Keratinocyte (primary cell): ENCODE results near the gene WDR35.

Source experiments
- EZH2 ChIP-seq: IDR thresholded peaks from one replicate; pipeline ENCODE4 v1.6.1; 2012; ENCODE audit warnings: inconsistent platforms, mild to moderate bottlenecking, low read length, moderate library complexity
- TF ChIP-seq, protein P1 (sequence below), 3 experiments: IDR thresholded peaks in 1 of 3; conservative IDR thresholded peaks in 1 of 3; optimal IDR thresholded peaks in 1 of 3; 2 replicates in 2 of 3; 3 replicates in 1 of 3; pipeline versions ENCODE3 to v1.5.1; 2011; ENCODE audit warnings: low read length in 3 of 3, mild to moderate bottlenecking in 3 of 3, moderate library complexity in 2 of 3, control low read depth in 1 of 3, inconsistent platforms in 1 of 3; ENCODE audit not compliant: insufficient read depth in 2 of 3; ENCODE audit errors: extremely low read depth in 1 of 3

DNA sequence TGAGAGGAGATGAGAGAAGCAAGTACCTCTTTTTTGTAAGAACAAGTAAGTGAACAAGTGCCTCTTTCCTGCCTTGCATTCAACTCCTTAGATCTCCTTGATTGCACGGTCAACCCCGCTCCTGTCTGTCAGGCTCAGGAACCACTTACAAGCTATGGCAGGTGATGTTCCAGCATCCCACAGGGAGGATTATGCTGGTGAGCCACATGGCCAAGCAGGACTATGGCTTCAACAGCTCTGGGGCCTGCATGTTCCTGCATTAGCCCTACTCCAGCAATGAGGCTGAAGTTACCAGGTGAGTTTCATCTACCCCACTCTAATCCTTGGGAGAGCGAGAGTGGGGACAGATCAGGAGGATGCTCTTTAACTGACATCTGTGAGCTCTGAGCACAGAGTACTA lies 117.6 kb downstream of the WDR35 start:
- TF ChIP-seq, protein P1, sequence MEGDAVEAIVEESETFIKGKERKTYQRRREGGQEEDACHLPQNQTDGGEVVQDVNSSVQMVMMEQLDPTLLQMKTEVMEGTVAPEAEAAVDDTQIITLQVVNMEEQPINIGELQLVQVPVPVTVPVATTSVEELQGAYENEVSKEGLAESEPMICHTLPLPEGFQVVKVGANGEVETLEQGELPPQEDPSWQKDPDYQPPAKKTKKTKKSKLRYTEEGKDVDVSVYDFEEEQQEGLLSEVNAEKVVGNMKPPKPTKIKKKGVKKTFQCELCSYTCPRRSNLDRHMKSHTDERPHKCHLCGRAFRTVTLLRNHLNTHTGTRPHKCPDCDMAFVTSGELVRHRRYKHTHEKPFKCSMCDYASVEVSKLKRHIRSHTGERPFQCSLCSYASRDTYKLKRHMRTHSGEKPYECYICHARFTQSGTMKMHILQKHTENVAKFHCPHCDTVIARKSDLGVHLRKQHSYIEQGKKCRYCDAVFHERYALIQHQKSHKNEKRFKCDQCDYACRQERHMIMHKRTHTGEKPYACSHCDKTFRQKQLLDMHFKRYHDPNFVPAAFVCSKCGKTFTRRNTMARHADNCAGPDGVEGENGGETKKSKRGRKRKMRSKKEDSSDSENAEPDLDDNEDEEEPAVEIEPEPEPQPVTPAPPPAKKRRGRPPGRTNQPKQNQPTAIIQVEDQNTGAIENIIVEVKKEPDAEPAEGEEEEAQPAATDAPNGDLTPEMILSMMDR (optimal IDR thresholded peaks at IDR 0.05 in 1 of 3, IDR thresholded peaks at IDR 0.05 in 1 of 3, conservative IDR thresholded peaks at IDR 0.05 in 1 of 3; ENCODE audit: extremely low read depth in 1 of 3, insufficient read depth in 2 of 3, low read length in 3 of 3) = no peak
- TF ChIP-seq EZH2 = no peak
